Regular cardiac myocyte (primary cell): ENCODE measurements around the gene TRIM72. TPM values are rescaled to one million over a fixed set of nuclear protein-coding genes. Genes with fewer than 3 reads are reported as not detected.

Source experiments
- total RNA-seq: library from RNA; depleted of rRNA; stranded (reverse); fragments of >200 nt; gene quantifications from 2 replicates; pipeline ENCODE4 v1.2.3, GENCODE V29; 2014

TRIM72 gene, protein sequence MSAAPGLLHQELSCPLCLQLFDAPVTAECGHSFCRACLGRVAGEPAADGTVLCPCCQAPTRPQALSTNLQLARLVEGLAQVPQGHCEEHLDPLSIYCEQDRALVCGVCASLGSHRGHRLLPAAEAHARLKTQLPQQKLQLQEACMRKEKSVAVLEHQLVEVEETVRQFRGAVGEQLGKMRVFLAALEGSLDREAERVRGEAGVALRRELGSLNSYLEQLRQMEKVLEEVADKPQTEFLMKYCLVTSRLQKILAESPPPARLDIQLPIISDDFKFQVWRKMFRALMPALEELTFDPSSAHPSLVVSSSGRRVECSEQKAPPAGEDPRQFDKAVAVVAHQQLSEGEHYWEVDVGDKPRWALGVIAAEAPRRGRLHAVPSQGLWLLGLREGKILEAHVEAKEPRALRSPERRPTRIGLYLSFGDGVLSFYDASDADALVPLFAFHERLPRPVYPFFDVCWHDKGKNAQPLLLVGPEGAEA
- under 0.01 TPM in 1 of 2 replicates, not detected in the other for total RNA-seq

DNA sequence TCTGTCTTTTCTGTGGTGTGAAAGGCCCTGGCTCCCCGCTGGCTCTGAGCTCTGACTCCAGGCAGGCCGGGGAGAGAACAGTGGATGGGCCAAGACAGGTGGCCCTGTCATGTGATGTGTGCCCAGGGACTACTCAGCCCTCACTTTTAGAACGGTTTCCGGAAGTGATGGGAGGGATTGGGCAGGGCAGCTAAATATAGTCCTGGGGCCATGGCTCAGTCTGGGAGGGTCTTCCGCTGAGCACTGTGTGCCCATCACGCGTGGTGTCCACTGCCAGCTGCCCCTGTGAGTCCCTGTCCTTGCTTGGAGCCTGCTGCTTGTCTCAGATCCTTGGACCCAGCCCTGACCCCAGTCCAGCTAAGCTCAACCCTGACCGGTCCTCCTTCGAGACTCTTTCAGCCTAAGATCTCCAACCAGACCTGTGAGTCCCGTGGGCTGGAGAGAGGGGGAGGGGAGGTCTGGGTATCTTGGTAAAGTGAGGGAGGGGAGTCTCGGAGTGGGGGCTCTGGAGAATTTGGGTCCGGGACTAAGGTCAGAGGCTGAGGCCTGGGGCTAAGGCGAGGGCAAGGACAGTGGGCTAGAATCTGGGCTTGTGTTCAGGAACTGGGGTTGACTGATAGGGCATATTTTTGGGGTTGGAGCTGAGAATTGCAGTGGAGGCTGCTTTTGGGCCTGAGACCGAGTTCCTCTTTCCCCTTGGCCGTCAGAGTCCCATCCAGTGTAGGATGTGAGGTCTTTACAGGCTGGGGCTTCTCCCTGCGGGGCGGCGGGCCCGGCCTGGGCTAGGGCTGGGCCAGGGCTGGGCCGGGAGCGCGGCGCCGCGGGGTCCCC, at the start of gene TRIM72:
TRIM72 (plus strand) TSS at position 243 of the 831 bp plus-strand sequence. CDS start 620 bp downstream, outside the sequence.

DNA sequence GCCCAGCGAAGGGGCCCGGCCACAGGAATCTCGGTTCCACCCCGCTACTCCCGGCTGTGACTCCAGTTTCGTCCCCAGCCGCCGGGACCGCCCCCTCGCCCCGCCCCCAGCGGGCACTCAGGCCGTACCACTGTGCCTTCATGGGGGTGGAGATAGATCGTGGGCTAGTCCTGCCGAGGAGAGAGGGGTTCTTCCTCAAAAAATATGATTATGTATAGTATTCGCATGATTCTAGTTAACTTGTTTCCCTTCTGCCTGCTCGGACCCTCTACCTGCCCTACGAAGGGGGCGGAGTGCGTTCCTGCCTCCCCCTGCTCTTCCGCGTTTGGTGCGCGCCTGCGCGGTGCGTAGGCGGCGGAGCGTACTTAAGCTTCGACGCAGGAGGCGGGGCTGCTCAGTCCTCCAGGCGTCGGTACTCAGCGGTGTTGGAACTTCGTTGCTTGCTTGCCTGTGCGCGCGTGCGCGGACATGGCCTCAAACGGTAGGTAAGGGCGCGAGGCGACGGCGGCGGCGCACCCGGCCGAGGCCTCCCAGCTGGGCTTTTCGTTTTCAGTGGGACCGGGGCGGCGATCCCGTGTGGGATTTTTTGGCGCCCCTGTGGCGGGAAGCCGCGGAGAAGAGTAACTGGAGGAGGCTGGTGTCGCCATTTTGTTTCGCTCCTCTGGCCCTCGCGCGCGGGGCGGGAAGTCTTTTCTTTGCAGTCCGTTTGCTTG, 34.0 kb upstream of the TRIM72 start, which contains the start of gene FUS:
FUS (plus strand) TSS at position 393 of the 713 bp plus-strand sequence; CDS start at position 469, 76 bp downstream.

DNA sequence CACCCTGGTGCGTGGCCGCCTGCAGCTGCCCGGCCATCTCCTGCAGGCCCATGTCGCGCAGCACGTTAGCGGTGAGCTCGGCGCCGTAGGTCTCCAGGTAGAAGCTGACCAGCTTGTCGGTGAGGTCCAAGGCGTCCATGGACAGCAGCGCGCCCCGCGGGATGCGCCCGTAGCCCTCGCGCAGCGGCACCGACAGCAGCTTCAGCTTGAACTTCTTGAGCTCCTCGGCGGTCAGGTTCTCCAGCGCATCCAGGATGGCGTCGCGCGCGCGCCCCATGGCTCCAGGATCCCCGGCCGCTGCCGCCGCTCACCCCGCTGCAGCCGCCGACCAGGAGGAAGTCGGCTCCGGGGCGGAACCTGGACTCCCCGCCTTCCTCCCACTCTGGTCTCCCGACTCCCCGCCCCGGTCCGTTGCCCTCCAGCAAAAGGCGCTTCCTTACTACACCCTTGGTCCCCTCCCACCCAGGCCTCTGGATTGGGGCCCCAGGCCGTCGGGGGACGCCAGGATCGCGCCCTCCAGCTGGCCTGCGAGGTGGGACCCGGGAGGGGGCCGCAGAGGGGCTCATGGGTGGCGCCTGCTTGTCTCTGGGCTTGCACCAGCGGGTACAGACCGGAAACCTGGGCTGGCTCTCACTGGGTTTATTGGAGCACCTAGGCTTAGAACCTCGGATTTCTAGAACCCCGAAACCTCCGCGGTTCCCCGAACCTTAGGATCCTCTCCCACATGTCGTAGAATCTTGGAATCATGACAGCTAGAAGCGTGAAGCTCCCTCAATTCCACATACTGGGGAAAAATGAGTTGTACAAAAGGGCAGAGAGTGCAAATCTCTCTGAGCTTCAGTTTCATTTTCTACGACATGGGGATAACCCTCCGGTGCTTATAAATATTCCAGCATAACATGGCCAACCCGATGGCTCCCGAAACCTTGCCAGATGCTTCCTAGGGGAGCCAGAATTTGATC, 11.2 kb upstream of the TRIM72 start, which contains the start of gene PYCARD:
PYCARD (minus strand) TSS at position 347 of the 962 bp plus-strand sequence; CDS start at position 277, 70 bp downstream.

DNA sequence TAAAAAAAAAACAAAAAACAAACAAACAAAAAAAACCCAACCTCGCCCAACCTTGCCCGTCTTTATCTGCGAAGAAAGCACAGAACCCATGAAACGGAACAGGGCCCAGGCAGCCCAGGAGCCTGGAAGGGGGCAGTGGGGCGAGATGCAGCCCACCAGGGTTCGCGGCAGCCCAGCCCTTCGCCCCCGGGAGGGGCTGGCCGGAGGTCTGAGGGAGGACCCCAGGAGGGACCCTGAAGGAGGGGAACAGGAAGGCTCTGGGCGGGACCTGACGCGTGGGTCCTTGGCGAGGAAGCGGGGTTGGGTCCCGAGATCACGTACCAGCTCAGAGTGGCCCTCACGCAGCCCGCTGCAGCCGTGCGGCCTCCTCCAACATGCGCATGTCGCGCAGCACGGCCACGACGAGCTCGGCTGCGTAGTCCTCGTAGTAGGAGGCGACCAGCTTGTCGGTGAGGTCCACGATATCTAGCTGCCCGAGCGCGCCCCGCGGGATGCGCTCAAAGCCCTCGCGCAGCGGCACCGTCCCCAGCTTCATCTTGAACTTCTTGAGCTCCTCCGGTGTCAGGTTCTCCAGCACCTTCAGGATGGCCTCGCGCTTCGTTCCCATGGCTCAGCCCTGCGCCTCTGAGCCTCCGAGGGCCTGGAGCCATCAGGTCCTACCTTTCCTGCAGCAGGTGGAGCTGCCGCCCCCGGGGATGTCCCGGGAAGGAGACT, 2.7 kb downstream of the TRIM72 start, which contains the start of gene PYDC1:
PYDC1 (minus strand) TSS at position 714 of the 714 bp plus-strand sequence; CDS start at position 607, 107 bp downstream.

Other genes starting within 250 kb of the TRIM72 start
- 12.8 and 17.5 TPM in 2 replicates for gene HSD3B7, start 228.9 kb upstream of the TRIM72 start, total RNA-seq
- 0.19 and 0.28 TPM in 2 replicates for gene STX1B, start 203.5 kb upstream of the TRIM72 start, total RNA-seq
- gene STX4, start 180.6 kb upstream of the TRIM72 start, total RNA-seq = 17.8 and 19.6 TPM in 2 replicates
- 6.2 and 10.9 TPM in 2 replicates for gene ZNF668, start 139.9 kb upstream of the TRIM72 start, total RNA-seq
- gene ZNF646, start 139.7 kb upstream of the TRIM72 start, total RNA-seq = 12.7 and 14.6 TPM in 2 replicates
- gene PRSS53, start 125.2 kb upstream of the TRIM72 start, total RNA-seq = 1.9 and 5.4 TPM in 2 replicates
- gene VKORC1, start 119.3 kb upstream of the TRIM72 start, total RNA-seq = 134 and 306 TPM in 2 replicates
- gene BCKDK, start 105.7 kb upstream of the TRIM72 start, total RNA-seq = 18.0 and 24.2 TPM in 2 replicates
- 29.7 and 35.2 TPM in 2 replicates for gene KAT8, start 96.5 kb upstream of the TRIM72 start, total RNA-seq
- not detected in 2 replicates for gene PRSS8, start 78.4 kb upstream of the TRIM72 start, total RNA-seq
- gene PRSS36, start 64.1 kb upstream of the TRIM72 start, total RNA-seq = 0.38 and 0.85 TPM in 2 replicates
- gene FUS, start 34.0 kb upstream of the TRIM72 start, total RNA-seq = 37.8 and 90.7 TPM in 2 replicates
- 26.2 and 40.5 TPM in 2 replicates for gene PYCARD, start 11.4 kb upstream of the TRIM72 start, total RNA-seq
- not detected in 2 replicates for gene PYDC1, start 3.0 kb downstream of the TRIM72 start, total RNA-seq
- under 0.01 TPM in 1 of 2 replicates, not detected in the other for gene ITGAM, start 45.9 kb downstream of the TRIM72 start, total RNA-seq
- under 0.01 and 0.28 TPM in 2 replicates for gene ITGAX, start 141.1 kb downstream of the TRIM72 start, total RNA-seq
- gene ITGAD, start 179.2 kb downstream of the TRIM72 start, total RNA-seq = not detected in 2 replicates
- not detected in 2 replicates for gene COX6A2, start 214.2 kb downstream of the TRIM72 start, total RNA-seq
- gene ZNF843, start 228.7 kb downstream of the TRIM72 start, total RNA-seq = 0.38 and 0.56 TPM in 2 replicates
- gene ARMC5, start 245.4 kb downstream of the TRIM72 start, total RNA-seq = 5.1 and 8.4 TPM in 2 replicates